Stimulated activated CD8-positive, alpha-beta memory T cell treated with anti-CD3 and anti-CD28 coated beads, Interleukin-12 subunit alpha, Interleukin-12 subunit beta, amount 100 ng/mL, for 24 hours (primary cell): Measurements from ENCODE around the gene MAP2K2.

Source experiments
- DNase-seq: peaks from one replicate; pipeline ENCODE4 v3.0.0-alpha.2; 2020; ENCODE audit errors: extremely low read depth

Gene MAP2K2

DNA sequence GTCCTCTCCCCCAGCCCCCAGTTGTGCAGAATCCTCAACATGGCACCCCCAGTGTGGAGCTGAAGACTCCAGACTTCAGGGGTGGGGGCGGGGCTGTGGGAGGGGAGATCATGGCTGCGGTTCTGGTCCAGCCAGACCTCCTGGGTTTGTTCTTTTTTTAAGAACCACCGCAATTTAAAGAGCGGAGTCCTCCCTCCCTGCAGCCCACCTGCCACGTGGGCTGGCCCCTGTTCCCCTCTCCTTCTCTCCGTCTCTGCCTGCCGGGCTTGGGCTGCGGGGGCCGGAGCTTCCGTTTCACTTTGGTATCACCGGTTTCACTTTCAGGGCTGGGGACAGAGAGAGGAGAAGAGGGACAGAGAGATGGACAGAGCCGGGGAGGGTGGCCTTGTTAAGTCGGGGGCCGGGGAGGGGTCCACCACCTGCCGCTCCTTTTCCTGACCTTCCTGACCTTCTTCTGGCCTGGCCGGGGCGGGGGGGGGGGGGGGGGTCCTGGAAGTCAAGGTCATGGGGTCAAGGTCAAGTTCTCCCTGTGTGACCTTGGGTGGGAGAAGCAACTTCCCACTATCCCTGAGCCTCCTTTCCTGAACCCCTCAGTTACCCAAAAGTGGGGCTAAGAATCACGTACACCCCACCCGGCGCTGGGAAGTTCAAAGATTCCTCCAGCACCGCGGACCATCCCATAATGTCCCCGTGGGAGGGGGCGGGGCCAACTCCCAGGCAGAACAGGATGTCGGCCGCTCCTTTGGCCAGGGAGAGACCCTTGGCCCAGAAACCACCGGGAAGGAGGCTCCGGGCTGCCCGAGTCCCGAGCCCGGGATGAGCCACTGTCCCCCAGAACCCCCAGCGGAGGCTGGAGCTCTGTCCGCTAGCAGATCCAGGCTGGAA is 45.9 kb downstream of the MAP2K2 start:
- DNase-seq, result no peak

DNA sequence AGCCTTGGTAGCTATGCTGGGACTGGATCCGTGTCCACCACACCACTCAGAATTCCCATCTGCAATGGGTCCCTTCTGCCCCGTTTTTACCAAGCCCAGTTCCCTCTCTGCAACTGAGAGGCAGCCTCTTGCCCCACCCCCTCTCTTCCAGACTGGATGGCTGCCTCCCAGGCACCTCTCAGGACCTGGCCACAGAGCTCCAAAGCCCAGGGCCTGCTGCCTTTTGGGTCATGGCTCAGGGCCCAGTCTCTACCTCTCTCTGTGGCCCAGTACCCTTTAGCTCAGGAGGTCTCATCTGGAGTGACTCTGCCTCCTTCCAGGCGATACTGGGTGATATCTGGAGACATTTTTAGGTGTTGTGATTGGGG is 46.9 kb downstream of the MAP2K2 start:
- no peak for DNase-seq

DNA sequence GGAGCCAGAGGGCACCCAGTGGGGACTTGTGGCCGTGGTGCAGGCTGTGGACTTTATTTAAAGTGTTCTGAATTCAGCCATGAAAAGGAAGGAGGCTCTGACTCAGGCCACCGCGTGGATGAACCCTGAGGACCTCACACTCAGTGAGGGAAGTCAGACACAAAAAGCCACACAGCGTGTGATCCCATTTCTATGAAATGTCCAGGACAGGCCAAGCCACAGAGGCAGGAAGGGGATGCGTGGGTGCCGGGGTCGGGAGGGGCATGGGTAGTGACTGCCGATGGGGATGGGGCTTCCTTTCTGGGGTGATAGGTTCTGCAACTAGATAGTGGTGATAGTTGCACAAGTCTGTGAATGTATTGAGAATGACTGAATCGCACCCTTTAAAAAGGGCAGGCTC is 48.5 kb downstream of the MAP2K2 start:
- DNase-seq, result no peak

DNA sequence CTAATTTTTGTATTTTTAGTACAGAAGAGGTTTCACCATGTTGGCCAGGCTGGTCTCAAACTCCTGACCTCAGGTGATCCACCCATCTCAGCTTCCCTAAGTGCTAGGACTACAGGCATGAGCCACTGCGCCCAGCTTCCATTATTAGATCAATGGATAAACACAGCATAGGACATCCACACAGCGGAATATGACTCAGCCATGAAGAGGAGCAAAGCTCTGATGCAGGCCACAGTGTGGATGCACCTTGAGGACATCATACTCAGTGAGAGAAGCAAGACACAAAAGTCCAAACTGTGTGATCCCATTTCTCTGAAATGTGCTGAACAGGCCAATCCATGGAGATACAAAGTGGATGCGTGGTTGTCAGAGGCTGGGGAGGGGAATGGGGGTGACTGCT is 52.3 kb downstream of the MAP2K2 start:
- DNase-seq, result no peak

DNA sequence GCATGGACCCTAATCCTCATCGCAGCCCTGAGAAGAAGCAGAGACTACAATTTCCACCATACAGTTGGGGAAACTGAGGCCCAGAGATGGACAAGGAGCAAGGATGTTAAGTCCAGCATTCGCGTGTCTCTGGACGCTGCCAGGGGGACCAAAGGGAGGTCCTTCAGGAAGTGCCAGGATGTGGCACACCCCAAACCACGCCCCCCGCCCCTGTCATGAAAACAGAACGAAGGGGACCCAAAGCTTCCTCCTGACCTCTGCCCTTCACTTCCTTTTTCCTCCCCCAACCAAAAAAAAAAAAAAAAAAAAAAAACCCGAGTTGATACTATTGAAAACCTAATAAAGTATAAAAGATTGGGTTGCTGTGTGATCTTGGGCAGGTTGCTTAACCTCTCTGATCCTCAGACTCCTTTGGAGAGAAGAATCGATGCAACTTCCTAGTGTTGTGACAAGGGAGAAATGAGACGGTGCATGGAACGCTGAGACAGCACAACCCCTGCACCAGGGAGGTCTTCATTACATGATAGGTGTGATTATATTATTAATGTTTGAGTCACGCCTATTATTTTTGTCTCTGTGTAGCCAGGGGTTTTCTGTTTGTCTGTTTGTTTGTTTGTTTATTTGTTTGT is 54.5 kb downstream of the MAP2K2 start:
- DNase-seq, result no peak

DNA sequence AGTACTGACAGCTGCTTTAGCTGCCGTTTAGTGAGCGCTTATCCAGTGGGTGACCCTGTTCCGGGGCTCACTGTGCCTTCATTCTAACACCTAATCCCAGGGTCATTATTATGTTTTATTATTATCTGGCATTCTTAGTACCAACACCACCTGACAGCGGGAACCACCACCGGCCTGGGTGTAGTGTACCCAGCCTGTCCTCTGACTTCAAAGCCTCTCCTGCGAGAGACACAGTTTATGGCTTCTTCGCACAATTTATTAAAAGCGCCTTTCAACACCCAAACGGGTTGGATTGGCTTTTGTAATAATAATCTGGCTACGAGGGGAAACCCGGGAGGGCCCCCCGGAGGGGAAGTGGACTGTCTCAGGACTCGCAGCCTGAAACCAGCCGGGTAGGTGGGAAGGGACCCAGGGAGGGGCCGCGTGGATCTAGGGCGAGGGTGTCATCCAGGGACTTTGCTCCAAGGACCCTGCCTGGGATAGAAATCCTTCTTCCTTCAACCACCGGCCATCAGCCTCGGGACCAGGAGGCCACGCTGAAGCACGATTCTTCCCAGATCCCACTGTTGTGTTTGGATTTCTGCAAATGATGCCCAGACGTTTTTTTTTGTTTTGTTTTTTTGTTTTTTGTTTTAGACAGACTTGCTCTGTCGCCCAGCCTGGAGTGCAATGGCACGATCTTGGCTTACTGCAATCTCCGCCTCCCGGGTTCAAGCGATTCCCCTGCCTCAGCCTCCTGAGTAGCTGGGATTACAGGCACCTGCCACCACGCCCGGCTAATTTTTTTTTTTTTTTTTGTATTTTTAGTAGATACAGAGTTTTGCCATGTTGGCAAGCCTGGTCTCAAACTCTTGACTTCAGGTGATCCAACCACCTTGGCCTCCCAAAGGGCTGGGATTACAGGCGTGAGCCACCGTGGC is 55.6 kb downstream of the MAP2K2 start:
- no peak for DNase-seq

DNA sequence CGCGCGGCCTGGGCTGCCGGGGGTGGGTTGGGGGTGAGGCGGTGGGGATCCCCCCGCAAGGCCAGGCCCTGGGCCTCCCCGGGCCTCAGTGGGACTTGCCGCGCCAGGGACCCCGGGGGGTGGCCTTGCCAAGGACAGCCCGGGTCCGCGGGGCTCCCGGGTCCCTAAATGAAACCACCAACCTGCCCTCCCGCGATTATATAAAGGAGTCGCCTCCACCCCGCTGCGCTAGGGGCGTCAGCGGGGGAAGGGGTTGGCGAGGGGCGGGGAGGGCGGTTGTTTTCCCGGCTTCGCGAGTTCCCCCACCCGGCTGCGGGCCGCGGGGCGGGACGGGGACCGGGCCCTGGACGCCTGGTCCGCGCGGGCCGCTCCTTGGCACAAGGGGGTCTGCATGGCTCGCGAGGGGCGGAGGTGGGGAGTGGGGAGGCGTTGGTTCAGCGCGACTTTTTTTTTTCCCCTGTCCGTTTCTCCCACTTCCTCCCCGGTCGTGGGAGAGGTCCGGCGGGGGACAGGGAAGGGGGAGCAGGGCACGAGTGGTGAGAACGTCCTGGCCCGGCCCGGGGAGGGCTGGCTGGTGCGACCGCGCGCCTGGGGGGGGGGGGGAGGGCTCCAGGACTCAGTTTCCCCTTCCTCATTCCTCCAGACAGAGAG is 56.4 kb downstream of the MAP2K2 start:
- DNase-seq, result no peak

DNA sequence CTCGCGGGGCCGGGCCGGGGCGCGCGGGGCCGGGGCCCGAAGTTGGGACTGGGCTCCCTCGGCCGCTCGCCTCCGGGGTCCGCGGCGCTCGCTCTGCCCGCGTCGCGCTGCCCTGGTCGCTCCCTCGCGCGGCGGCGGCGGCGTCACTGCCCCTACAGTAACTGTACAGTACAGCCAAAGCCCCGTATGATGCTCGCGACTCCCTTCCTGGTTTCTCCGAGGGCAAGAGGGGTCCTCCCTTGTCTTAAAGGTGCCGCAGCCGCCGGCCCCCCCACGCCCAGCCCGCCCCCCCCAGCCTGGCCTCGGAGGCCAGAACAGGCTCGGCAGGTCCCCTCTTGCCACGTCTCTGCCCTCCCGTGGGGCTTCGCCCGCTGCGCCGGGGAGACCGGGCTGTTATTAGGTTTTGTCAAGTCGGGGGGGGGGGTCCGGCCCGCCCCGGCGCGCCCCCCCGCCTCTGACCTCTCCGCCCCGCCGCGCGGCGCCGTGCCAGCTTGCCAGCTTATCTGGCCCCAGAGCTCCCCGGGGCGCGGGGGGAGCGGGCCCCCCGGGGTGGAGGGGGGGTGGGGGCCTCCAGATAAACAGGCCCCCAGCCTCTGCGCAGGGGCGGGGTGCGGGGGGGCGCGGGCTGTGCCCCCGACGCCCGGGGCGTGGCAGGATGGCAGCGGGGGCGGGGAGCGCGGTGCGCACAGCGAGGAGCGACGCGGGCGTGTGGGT is 57.1 kb downstream of the MAP2K2 start, which contains the start of gene ZBTB7A:
ZBTB7A (minus strand) TSS at position 218 of the 714 bp plus-strand sequence. CDS start 11,667 bp downstream, outside the sequence.
- DNase-seq, result no peak

DNA sequence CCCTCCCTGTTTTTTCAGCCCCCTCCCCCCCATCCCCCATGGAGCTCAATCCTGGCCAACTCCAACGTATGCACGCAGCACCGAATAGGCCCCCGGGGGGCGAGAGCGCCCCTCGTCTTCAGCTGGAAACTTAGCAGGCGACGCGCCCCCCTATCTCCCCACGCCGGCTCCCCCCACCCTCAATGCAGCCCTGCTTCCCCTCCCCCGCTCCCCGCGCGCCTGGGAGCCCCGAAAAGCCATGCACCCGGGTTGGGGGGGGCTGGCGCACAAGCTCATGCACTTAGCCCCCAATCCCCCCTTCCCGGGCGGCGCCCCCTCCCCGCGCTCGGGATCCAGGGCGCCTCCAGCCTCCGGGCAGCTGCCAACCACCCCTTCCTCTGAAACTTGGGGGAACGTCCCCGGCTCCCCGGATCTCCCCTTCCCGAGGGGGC is 57.7 kb downstream of the MAP2K2 start:
- no peak for DNase-seq

DNA sequence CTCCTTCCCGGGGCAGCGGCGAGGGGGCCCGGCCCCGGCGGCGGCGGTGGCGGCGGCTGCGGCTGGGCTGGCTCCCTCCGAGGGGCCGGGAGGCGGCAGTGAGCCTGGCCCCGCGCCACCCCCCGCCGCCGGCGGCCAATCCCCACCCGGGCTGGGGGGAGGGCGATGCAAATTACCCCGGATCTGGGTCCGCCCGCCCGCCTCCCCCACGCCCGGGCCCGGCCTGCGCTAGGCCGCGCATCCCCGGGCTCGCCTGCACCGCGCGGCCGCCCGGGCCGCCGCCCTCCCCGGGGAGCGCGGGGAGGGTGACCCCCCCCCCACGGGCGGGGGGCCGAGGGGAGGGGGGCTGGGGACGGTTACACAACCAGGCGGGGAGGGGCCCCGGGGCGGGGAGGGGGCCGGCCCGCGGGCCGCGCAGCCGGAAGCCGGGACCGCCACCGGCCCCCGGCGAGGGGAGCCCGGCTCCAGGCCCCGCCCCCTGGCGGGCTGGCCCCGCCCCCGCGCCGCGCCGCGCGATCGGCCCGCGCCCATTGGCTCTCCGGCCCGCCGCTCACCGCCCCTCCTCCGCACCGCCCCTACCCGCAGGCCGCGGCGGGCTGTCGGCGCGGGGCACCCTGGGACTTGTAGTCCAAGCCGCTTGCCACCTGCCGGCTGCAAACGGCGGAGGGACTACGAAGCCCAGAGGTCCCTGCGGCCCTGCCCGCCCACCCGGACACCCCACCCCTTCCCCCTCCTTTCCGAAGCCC is 58.3 kb downstream of the MAP2K2 start:
- DNase-seq, result peak; percentile 93

DNA sequence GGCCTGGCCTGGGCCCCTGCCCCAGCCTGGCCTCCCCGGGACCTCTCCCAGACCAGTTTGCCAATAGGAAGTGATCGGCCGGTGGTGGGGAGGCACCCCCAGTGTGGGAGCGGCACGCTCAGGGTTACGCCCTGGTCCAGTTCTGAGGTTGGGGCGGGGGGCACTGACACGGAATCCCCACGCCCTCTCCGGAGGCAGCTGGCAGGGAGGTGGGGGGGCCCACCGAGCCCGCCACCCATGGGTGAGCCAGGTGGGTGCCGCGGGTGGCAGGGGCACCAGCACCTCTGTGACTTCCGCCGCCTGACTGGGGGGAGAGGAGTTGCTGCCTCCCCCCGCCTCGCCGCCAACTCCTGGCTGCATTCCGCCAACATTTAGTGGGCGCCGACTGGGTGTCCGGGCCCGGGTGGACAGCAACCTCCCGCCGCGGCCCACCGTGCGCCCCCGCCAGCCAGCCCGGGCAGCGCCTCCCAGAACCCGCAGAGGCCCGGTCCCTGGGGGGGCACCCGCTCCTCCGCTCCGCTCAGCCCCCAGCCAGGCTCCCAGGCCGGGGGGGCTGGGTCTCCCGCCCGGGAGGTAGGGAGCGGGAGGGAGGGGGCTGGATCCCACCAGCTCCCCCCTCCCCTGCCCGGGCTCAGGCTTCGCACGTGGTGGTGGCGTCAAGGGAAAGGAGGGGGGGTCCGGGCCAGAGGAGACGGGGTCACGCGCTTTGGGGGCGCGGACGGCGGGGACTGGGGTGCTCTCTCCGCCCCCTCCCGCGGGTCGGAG is 59.2 kb downstream of the MAP2K2 start:
- DNase-seq, result no peak

DNA sequence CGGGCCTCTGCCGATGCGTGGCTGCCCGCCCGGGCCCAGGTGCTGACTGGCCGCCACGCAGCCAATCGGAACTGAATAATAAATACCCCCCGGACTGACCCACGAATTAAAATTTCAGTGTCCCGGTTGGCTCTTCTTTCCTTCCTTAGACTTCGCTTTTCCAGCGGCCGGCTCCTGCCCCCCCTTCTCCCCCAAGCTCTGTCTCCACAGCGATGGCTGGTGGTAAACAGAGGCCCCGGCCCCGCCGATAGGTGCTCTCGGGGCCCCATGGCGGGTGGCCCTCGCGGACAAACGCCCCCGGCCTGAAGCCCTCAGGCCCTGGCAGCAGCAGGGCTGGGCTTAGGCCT is 59.8 kb downstream of the MAP2K2 start:
- no peak for DNase-seq

DNA sequence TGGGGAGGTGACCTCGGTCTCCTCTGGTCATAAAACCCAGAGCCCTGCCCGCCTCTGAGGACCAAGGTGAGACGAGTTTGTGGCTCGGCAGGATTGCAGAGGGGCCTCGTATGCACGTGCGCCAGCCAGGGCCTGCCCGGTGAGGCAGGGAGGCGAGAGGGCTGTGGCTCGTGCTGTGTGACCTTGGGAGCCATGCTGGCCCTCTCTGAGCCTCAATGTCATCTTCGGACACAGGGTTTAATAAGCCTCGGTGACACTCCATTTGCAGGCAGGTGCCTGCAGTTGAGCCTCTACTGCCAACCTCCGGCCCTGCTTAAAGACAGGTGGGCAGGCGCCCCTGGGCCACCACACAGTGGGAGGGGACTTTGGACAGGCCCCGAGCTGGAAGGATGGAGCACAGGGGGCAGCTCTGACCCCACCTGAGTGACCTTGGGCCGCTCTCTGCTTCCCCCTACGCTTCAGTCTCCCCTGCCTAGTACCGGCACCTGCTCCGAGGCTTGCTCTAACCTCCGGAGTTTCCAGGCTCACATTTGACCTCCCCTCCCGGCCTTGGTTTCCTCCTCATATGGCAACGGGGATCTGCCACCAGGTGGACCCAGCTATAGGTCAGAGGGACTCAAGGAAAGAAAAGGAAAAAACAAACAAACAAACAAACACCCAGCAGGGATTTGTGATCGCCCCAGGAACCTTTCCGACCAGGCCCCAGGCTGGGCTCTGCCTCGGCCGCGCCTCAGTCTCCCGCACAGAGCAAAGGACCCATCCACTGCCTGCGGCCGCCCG is 60.4 kb downstream of the MAP2K2 start:
- no peak for DNase-seq

DNA sequence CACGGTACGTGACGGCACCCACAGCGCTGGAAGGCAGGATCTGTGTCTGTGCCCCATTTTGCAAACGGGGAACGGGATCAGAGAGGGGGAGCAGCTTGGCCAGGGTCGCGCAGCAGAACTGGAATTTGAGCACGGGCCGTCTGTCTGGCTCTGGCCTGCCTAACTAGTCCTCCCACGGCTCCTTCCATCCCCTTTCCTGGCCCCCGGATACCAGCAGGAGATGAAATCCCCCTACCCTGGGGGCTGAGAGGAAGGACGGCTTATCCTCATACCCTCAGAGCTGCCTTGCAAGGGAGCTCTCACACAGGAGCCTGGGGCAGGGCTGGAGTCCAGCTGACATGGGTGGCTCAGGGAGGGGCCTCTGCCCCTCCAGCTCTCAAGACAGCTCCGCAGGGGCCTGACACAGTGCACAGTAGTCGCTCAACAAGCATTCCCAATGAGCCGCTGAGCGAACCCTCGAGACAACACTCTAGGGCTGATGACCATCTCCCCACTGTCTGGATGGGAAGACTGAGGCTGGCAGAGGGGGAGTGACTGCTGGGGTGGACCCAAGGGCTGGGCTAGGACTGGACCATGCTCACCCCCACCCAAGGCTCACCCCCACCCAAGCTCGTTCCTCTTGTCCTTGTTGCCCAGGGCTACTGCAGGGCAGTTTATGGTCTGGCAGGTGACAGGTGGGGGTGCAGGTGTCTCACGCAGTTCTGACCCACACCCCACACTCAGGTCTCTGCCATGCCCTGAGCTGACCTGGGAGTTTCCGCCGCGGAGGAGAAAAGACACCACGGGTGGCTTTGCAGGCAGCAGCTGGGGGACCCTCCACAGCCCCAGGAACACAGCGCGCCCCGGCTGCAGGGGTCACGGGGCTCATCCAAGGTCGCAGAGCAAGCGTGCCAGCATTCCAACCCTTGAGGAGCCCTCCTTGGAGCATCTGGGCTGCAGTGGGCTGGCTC is 61.2 kb downstream of the MAP2K2 start:
- DNase-seq, result no peak

DNA sequence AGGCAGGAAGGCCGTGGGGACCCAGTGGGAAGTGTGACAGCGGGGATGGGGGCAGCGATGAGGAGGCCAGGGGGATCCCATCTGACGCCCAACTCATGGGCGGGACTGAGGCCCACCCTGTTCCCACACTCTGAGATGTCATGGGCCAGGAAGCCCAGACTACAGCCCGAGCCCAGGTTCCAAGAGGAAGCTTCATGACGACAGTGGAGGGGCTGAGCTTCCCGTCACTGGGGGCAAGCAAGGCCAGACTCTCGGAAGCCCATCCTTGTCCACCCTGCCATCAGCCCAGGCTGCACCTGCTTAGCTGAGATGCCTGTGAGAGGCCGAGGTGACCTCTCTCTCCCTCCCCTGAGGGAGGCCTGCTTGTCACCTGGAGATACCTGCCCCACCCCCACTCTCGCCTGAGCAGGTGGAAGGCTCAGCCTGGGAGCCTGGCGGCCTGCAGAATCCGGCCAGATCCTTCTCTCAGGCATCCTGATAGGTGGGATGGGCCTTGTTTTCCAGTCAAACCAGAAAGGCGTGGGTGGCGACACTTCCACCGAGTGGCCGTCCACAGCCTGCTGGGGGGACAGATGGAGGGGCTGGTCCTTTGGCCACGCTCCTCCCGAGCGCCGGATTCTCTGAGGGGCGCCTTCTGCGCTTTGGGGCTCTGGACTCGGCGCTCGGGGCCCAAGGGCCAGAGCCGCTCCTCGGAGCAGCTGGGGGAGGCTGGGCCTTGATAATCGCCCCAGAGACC is 62.1 kb downstream of the MAP2K2 start:
- DNase-seq, result no peak

DNA sequence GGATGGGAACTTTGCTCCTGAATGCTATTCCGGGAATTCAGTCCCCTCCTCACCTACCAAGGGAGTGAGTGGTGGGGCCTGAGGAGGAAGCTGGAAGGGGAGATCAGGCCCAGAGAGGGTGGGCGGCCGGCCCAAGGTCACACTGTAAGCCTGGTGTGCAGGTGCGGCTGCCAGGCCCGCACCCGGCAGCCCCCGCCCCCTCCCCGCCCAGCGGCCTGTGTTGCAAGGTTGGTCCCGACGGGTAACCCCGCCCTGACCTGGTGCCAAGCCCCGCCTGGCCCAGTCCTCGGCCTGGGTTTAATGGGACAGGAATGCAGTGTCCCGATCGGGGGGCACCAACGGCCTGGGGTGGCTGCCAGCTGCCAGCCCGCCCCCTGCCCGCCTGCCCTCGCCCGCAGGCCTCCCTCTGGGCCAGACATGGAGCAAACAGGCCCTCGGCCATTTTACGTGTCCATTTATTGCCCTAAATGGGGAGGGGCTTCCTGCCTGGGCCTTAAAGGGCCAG is 62.7 kb downstream of the MAP2K2 start:
- no peak for DNase-seq
